SK-N-SH (cell line): ENCODE measurements around the gene RRP8. TPM values are rescaled to one million over a fixed set of nuclear protein-coding genes. Genes with fewer than 3 reads are reported as not detected.

Experiments used
- CTCF ChIA-PET: fragments of 300-600, 350-600 bp; formaldehyde crosslinking; extraction: SDS; loops from one replicate; lab custom pipeline; 2021; lab: Yijun Ruan, JAX
- POLR2A ChIA-PET: fragments of 350-600 bp; sonication (Branson Sonifier 250); formaldehyde crosslinking; extraction: SDS; loops from one replicate; lab custom pipeline; 2020; ENCODE audit warnings: antibody characterized with exemption, inconsistent platforms; lab: Yijun Ruan, JAX
- DNase-seq: peaks from one replicate; pipeline ENCODE4 v3.0.0; 2012
- H2AFZ ChIP-seq: fragments of 200-600 bp; sonication (generic); 2 replicates; pipeline ENCODE4 v1.8.1; 2016; ENCODE audit warnings: antibody characterized with exemption, mild to moderate bottlenecking, low read depth
- H3F3A ChIP-seq: fragments of 200-600 bp; sonication (generic); replicated peaks from 2 replicates; pipeline ENCODE3; 2016; ENCODE audit warnings: antibody characterized with exemption, mild to moderate bottlenecking; ENCODE audit not compliant: insufficient read depth
- H3K27ac ChIP-seq, 2 experiments: fragments of 200-500 bp in 1 of 2; fragments of 200-600 bp in 1 of 2; sonication (Bioruptor generic) in 1 of 2; sonication (generic), shearing (Covaris generic) in 1 of 2; 2 replicates each; pipeline versions ENCODE4 v1.5.1 to v1.6.1; 2014 to 2016; ENCODE audit warnings: low read depth in 2 of 2, inconsistent platforms in 1 of 2, low read length in 1 of 2, mild to moderate bottlenecking in 1 of 2, mixed read lengths in 1 of 2
- H3K27me3 ChIP-seq: fragments of 200-600 bp; sonication (generic), shearing (Covaris generic); 2 replicates; pipeline ENCODE4 v1.6.1; 2016; ENCODE audit warnings: mixed run types; ENCODE audit not compliant: insufficient read depth
- H3K36me3 ChIP-seq, 2 experiments: fragments of 200-500 bp in 1 of 2; fragments of 200-600 bp in 1 of 2; sonication (Bioruptor generic) in 1 of 2; sonication (generic) in 1 of 2; replicated peaks in 1 of 2; 2 replicates each; pipeline versions ENCODE3 to v1.5.1; 2014 to 2016; ENCODE audit warnings: low read length in 1 of 2, mild to moderate bottlenecking in 1 of 2; ENCODE audit not compliant: insufficient read depth in 2 of 2, control insufficient read depth in 1 of 2
- H3K4me1 ChIP-seq, 2 experiments: fragments of 200-500 bp in 1 of 2; fragments of 200-600 bp in 1 of 2; sonication (Bioruptor generic) in 1 of 2; sonication (generic), shearing (Covaris generic) in 1 of 2; 2 replicates each; pipeline versions ENCODE4 v1.5.1 to v1.6.1; 2014 to 2016; ENCODE audit warnings: low read depth in 1 of 2, low read length in 1 of 2, mixed run types in 1 of 2; ENCODE audit not compliant: insufficient read depth in 2 of 2, control insufficient read depth in 1 of 2
- H3K4me2 ChIP-seq: fragments of 200-600 bp; sonication (generic), shearing (Covaris generic); 2 replicates; pipeline ENCODE4 v1.6.1; 2017; ENCODE audit warnings: mixed run types
- H3K4me3 ChIP-seq, 2 experiments: fragments of 200-500 bp in 1 of 2; fragments of 200-600 bp in 1 of 2; sonication (Bioruptor generic) in 1 of 2; sonication (generic), shearing (Covaris generic) in 1 of 2; 2 replicates each; pipeline versions ENCODE4 v1.5.1 to v1.8.1; 2014 to 2016; ENCODE audit warnings: low read depth in 2 of 2, inconsistent platforms in 1 of 2, low read length in 1 of 2, mild to moderate bottlenecking in 1 of 2, mixed read lengths in 1 of 2, moderate library complexity in 1 of 2
- H3K79me2 ChIP-seq: fragments of 200-600 bp; sonication (generic); 2 replicates; pipeline ENCODE4 v1.8.1; 2017; ENCODE audit warnings: mild to moderate bottlenecking; ENCODE audit not compliant: insufficient read depth
- H3K9ac ChIP-seq: fragments of 200-600 bp; sonication (generic); 2 replicates; pipeline ENCODE4 v1.6.1; 2017; ENCODE audit warnings: mixed run types
- H3K9me2 ChIP-seq: fragments of 200-600 bp; sonication (generic); 2 replicates; pipeline ENCODE4 v1.6.1; 2017; ENCODE audit warnings: mixed run types
- H3K9me3 ChIP-seq: fragments of 200-600 bp; sonication (generic); 2 replicates; pipeline ENCODE4 v1.6.1; 2017; ENCODE audit warnings: mixed run types, mild to moderate bottlenecking, moderate library complexity
- H4K20me1 ChIP-seq: fragments of 200-600 bp; sonication (generic); 2 replicates; pipeline ENCODE4 v1.6.1; 2017; ENCODE audit warnings: mild to moderate bottlenecking, mixed run types; ENCODE audit not compliant: insufficient read depth
- CTCF ChIP-seq: fragments of 200-600 bp; sonication (generic); IDR thresholded peaks from 2 replicates; pipeline ENCODE4 v1.6.1; 2017; ENCODE audit warnings: antibody characterized with exemption, mild to moderate bottlenecking, moderate library complexity
- ELF1 ChIP-seq: IDR thresholded peaks from 2 replicates; pipeline ENCODE4 v1.4.0; 2012
- EP300 ChIP-seq, 2 experiments: IDR thresholded peaks; 2 replicates each; pipeline versions ENCODE4 v1.4.0 to v1.6.1; 2012; ENCODE audit warnings: borderline replicate concordance in 1 of 2, low read depth in 1 of 2, low read length in 1 of 2
- FOSL2 ChIP-seq: IDR thresholded peaks from 2 replicates; pipeline ENCODE4 v1.4.0; 2012; ENCODE audit warnings: low read depth, mild to moderate bottlenecking, moderate library complexity, borderline replicate concordance
- FOXJ3 ChIP-seq: sonication (generic); formaldehyde crosslinking; IDR thresholded peaks from 2 replicates; pipeline ENCODE4 v1.5.1; 2020; ENCODE audit warnings: mild to moderate bottlenecking, missing genetic modification reagents
- GABPA ChIP-seq: IDR thresholded peaks from 2 replicates; pipeline ENCODE4 v1.4.0; 2012; ENCODE audit warnings: low read depth, mild to moderate bottlenecking
- GATA2 ChIP-seq: sonication (generic); formaldehyde crosslinking; IDR thresholded peaks from 2 replicates; pipeline ENCODE4 v1.5.0; 2020; ENCODE audit warnings: mild to moderate bottlenecking, missing genetic modification reagents
- JUND ChIP-seq: IDR thresholded peaks from 2 replicates; pipeline ENCODE4 v1.4.0; 2012
- MXI1 ChIP-seq: IDR thresholded peaks from 2 replicates; pipeline ENCODE4 v1.6.1; 2012; ENCODE audit warnings: mild to moderate bottlenecking, low read depth, low read length, improper control_type of control experiment
- NRF1 ChIP-seq: IDR thresholded peaks from 2 replicates; pipeline ENCODE4 v1.6.1; 2012; ENCODE audit warnings: low read depth, mild to moderate bottlenecking, low read length
- PBX3 ChIP-seq: IDR thresholded peaks from 2 replicates; pipeline ENCODE4; 2012
- POLR2AphosphoS5 ChIP-seq: IDR thresholded peaks from 2 replicates; pipeline ENCODE4 v1.6.1; 2012; ENCODE audit warnings: low read depth, low read length
- RAD21 ChIP-seq: IDR thresholded peaks from 2 replicates; pipeline ENCODE4 v1.6.1; 2012; ENCODE audit warnings: mild to moderate bottlenecking, low read length
- TAF1 ChIP-seq: IDR thresholded peaks from 2 replicates; pipeline ENCODE4 v1.6.1; 2012; ENCODE audit warnings: low read depth, mild to moderate bottlenecking, low read length, moderate library complexity, borderline replicate concordance
- TCF12 ChIP-seq: IDR thresholded peaks from 2 replicates; pipeline ENCODE4 v1.4.0; 2012
- TEAD4 ChIP-seq: IDR thresholded peaks from 2 replicates; pipeline ENCODE4 v1.4.0; 2012; ENCODE audit warnings: mild to moderate bottlenecking, borderline replicate concordance; ENCODE audit not compliant: insufficient read depth
- YY1 ChIP-seq: IDR thresholded peaks from 2 replicates; pipeline ENCODE4 v1.4.0; 2012; ENCODE audit warnings: low read depth, mild to moderate bottlenecking
- WGBS: methylation state at CpG from one replicate; pipeline ENCODE4 v1.1.6; 2017; ENCODE audit warnings: low lambda C conversion rate; 5-methylcytosine and 5-hydroxymethylcytosine counted together
- polyA plus RNA-seq, 3 experiments: library from polyadenylated mRNA; depleted of rRNA; stranded (reverse); fragments of >200 nt; gene quantifications; 2 replicates each; pipeline ENCODE4 v1.2.3, GENCODE V29; 2012
- TF ChIP-seq, protein P1 (sequence below): fragments of 150-350 bp; IDR thresholded peaks from 2 replicates; pipeline ENCODE4 v1.6.1; 2017; ENCODE audit warnings: antibody characterized with exemption, low read length, low read depth, borderline replicate concordance
- TF ChIP-seq, protein P2 (sequence below): fragments of 150-350 bp; IDR thresholded peaks from 2 replicates; pipeline ENCODE4 v1.6.1; 2016; ENCODE audit warnings: mild to moderate bottlenecking, low read depth, low read length
- TF ChIP-seq, protein P3 (sequence below): IDR thresholded peaks from 2 replicates; pipeline ENCODE4 v1.6.1; 2012; ENCODE audit warnings: mild to moderate bottlenecking, low read depth, low read length, moderate library complexity

RRP8 gene
- polyA plus RNA-seq, 1 of the 3 experiments (the other 2 are of a cell fraction): 7.8 TPM

DNA sequence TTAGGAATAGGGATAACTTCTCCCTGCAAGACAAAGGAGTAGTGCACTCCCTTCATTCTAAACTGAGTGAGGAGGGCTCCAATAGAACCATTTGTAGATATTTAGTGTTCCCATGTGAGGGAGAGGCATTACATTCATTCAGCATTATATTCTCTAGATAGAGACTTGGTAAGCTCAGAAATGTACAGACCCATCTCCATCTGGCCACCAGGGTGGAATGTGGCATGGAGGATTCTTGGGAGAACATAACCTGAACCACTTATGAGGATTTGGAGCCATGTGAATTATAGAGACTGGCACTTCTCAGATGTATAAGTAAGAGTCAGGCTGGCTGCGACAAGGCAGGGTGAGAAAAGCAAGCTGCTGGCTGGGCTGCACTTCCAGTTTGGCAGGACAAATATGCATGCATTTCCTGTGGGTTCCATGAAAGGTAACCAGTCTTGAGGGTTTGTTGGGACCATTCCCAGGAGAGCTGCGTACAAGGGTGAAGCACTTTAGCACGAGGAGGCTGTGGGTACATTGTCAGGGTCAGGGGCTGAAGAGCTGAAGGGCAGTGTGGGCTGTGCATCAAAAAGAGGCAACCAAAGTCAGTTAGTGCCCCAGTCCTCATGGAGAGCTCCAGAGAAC lies 9.2 kb downstream of the RRP8 start (continued):
- TF ChIP-seq, protein P1, sequence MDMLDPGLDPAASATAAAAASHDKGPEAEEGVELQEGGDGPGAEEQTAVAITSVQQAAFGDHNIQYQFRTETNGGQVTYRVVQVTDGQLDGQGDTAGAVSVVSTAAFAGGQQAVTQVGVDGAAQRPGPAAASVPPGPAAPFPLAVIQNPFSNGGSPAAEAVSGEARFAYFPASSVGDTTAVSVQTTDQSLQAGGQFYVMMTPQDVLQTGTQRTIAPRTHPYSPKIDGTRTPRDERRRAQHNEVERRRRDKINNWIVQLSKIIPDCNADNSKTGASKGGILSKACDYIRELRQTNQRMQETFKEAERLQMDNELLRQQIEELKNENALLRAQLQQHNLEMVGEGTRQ: no peak
- TF ChIP-seq MXI1: no peak
- TF ChIP-seq TEAD4: no peak
- TF ChIP-seq TAF1: no peak
- TF ChIP-seq GABPA: no peak
- TF ChIP-seq FOXJ3 (CRISPR knock-in tag): no peak
- no peak for TF ChIP-seq GATA2 (CRISPR knock-in tag)
- TF ChIP-seq, all 33 proteins: peak for 0

GRCh38 chr11:6588018-6588417 lies 15.4 kb downstream of the RRP8 start:
- DNase-seq: no peak
- 0 out of 2 replicates have a peak overlapping the region, but pooled peaks have one; percentile 23 for H3K4me2 ChIP-seq
- no peaks in the 10 kb centered on the region for H3K9me2 ChIP-seq
- no peak overlapping the region for H3K9ac ChIP-seq
- H3K9me3 ChIP-seq: peaks cover 18% of the 10 kb centered on the region; the same call in 1 of the 2 replicates
- TF ChIP-seq ELF1 (no peak), JUND (no peak), PBX3 (peak; percentile 60; the same call in 1 of the 2 replicates), CTCF (no peak), FOSL2 (no peak), POLR2AphosphoS5 (no peak), EP300 (IDR thresholded peaks at IDR 0.05; ENCODE audit: borderline replicate concordance in 1 of 2, low read depth in 1 of 2, low read length in 1 of 2) (no peak), TCF12 (0 out of 2 replicates have a peak, but pooled peaks have one; percentile 8), NRF1 (no peak), YY1 (no peak), RAD21 (no peak), GABPA (no peak)
- TF ChIP-seq, protein P2, sequence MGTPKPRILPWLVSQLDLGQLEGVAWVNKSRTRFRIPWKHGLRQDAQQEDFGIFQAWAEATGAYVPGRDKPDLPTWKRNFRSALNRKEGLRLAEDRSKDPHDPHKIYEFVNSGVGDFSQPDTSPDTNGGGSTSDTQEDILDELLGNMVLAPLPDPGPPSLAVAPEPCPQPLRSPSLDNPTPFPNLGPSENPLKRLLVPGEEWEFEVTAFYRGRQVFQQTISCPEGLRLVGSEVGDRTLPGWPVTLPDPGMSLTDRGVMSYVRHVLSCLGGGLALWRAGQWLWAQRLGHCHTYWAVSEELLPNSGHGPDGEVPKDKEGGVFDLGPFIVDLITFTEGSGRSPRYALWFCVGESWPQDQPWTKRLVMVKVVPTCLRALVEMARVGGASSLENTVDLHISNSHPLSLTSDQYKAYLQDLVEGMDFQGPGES: no peak
- TF ChIP-seq, protein P3, sequence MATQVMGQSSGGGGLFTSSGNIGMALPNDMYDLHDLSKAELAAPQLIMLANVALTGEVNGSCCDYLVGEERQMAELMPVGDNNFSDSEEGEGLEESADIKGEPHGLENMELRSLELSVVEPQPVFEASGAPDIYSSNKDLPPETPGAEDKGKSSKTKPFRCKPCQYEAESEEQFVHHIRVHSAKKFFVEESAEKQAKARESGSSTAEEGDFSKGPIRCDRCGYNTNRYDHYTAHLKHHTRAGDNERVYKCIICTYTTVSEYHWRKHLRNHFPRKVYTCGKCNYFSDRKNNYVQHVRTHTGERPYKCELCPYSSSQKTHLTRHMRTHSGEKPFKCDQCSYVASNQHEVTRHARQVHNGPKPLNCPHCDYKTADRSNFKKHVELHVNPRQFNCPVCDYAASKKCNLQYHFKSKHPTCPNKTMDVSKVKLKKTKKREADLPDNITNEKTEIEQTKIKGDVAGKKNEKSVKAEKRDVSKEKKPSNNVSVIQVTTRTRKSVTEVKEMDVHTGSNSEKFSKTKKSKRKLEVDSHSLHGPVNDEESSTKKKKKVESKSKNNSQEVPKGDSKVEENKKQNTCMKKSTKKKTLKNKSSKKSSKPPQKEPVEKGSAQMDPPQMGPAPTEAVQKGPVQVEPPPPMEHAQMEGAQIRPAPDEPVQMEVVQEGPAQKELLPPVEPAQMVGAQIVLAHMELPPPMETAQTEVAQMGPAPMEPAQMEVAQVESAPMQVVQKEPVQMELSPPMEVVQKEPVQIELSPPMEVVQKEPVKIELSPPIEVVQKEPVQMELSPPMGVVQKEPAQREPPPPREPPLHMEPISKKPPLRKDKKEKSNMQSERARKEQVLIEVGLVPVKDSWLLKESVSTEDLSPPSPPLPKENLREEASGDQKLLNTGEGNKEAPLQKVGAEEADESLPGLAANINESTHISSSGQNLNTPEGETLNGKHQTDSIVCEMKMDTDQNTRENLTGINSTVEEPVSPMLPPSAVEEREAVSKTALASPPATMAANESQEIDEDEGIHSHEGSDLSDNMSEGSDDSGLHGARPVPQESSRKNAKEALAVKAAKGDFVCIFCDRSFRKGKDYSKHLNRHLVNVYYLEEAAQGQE: no peak
- no peak overlapping the region for H3K4me3 ChIP-seq
- H2AFZ ChIP-seq: peak overlapping the region; percentile 8; the same call in 1 of the 2 replicates
- H3K79me2 ChIP-seq: no peaks in the 10 kb centered on the region
- POLR2A ChIA-PET: no interaction called here
- H4K20me1 ChIP-seq: no peaks in the 10 kb centered on the region
- H3K36me3 ChIP-seq: peaks cover 6 to 18% of the 10 kb centered on the region in 2 experiments
- H3K27me3 ChIP-seq: no peaks in the 10 kb centered on the region
- peaks cover 8 to 11% of the 10 kb centered on the region in 2 experiments; a peak in 2 of 4 replicates for H3K4me1 ChIP-seq
- peaks cover 12% of the 10 kb centered on the region for H3F3A ChIP-seq
- WGBS: 67% methylated on average over 1 of the region's 1 CpG
- CTCF ChIA-PET: interaction anchor here (1.1 to 1.5 kb wide), 3 partner anchors 96 to 209 kb away, joined by 3 to 5 read pairs (median 4); no protein-coding TSS in a partner anchor
- H3K27ac ChIP-seq: no peak overlapping the region
